ENCODE measurements around the gene MACC1.
"Not testable (repeated sequence)": the region's sequence is repeated elsewhere in the genome, so short reads cannot be mapped to it uniquely, and the experiment has no call there.

MACC1 gene

GRCh38 chr7:20206104-20206896 lies 10.9 kb downstream of the MACC1 start:
- no peak for DNase-seq (ENCODE audit: low read depth)

- no peak for DNase-seq (ENCODE audit: low read depth)
These were observed 13.9 kb downstream of the MACC1 start for GRCh38 chr7:20203316-20203715.

- no peak for DNase-seq (ENCODE audit: low read depth)
These were observed 15.8 kb downstream of the MACC1 start for GRCh38 chr7:20201380-20201779.

- DNase-seq (ENCODE audit: low read depth), result no peak
These were observed 16.2 kb downstream of the MACC1 start for GRCh38 chr7:20200971-20201370.

GRCh38 chr7:20200361-20200760 lies 16.8 kb downstream of the MACC1 start:
- DNase-seq (ENCODE audit: low read depth), result no peak

- no peak for DNase-seq (ENCODE audit: low read depth)
These were observed 18.0 kb downstream of the MACC1 start for GRCh38 chr7:20199015-20199737.

GRCh38 chr7:20198260-20198659 lies 18.9 kb downstream of the MACC1 start:
- no peak for DNase-seq (ENCODE audit: low read depth)

GRCh38 chr7:20197837-20198236 lies 19.3 kb downstream of the MACC1 start:
- no peak for DNase-seq (ENCODE audit: low read depth)

- no peak for DNase-seq (ENCODE audit: low read depth)
These were observed 19.9 kb downstream of the MACC1 start for GRCh38 chr7:20197125-20197748.

- DNase-seq (ENCODE audit: low read depth), result no peak
These were observed 22.7 kb downstream of the MACC1 start for GRCh38 chr7:20194343-20194995.

GRCh38 chr7:20193873-20194272 lies 23.3 kb downstream of the MACC1 start:
- no peak for DNase-seq (ENCODE audit: low read depth)

- DNase-seq (ENCODE audit: low read depth), result no peak
These were observed 23.9 kb downstream of the MACC1 start for GRCh38 chr7:20193242-20193777.

- no peak for DNase-seq (ENCODE audit: low read depth)
These were observed 25.8 kb downstream of the MACC1 start for GRCh38 chr7:20191391-20191869.

- DNase-seq (ENCODE audit: low read depth), result no peak
These were observed 26.4 kb downstream of the MACC1 start for GRCh38 chr7:20190560-20191390.

GRCh38 chr7:20189852-20190251 lies 27.3 kb downstream of the MACC1 start:
- no peak for DNase-seq (ENCODE audit: low read depth)

- DNase-seq (ENCODE audit: low read depth), result no peak
These were observed 28.6 kb downstream of the MACC1 start for GRCh38 chr7:20188567-20188966.

- not testable (repeated sequence) for DNase-seq (ENCODE audit: low read depth)
These were observed 29.3 kb downstream of the MACC1 start for GRCh38 chr7:20187850-20188249.

- no peak for DNase-seq (ENCODE audit: low read depth)
These were observed 31.2 kb downstream of the MACC1 start for GRCh38 chr7:20185988-20186387.

- no peak for DNase-seq (ENCODE audit: low read depth)
These were observed 34.1 kb downstream of the MACC1 start for GRCh38 chr7:20183086-20183485.

- no peak for DNase-seq (ENCODE audit: low read depth)
These were observed 40.5 kb downstream of the MACC1 start for GRCh38 chr7:20176578-20177242.

- DNase-seq (ENCODE audit: low read depth), result no peak
These were observed 43.4 kb downstream of the MACC1 start for GRCh38 chr7:20173828-20174227.
